SHP77 treated with DMSO at 0.1 percent for 48 hours (cell line): ENCODE data around the gene WDR6.
"Not testable (repeated sequence)": the region's sequence is repeated elsewhere in the genome, so short reads cannot be mapped to it uniquely, and the experiment has no call there.

Experiments used
- DNase-seq: peaks from one replicate; lab custom pipeline; 2025; lab: John Stamatoyannopoulos, UW

The WDR6 gene

GRCh38 chr3:48990636-48991469, 16.3 kb upstream of the WDR6 start:
- no peak for DNase-seq

DNA sequence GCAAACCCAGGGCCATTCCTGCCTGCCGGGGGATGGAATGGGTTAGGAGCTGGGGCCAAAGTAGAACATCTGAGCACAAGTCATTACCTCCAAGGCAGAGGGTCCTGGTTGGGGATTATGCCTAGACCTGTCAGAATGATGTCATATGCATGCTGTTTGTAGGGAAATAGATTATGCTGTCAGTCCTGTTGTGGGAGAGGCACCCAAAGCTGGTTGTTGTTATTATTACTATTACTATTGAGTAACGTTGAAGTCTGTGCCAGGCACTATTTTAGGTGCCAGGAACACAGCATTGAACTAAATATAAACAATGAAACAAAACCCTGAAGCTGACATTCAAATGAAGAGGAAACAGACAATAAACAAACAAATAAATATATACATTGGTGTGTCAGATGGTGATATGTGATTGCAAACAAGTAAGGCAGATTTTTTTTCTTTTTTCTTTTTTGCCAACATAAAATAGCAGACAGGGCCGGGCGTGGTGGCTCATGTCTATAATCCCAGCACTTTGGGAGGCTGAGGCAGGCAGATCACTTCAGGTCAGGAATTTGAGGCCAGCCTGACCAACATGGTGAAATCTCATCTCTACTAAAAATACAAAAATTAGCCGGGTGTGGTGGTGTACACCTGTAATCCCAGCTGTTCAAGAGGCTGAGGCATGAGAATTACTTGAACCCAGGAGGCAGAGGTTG, 15.2 kb upstream of the WDR6 start:
- no peak for DNase-seq

- DNase-seq: no peak
Measured at GRCh38 chr3:48993834-48994233, 13.4 kb upstream of the WDR6 start.

DNA sequence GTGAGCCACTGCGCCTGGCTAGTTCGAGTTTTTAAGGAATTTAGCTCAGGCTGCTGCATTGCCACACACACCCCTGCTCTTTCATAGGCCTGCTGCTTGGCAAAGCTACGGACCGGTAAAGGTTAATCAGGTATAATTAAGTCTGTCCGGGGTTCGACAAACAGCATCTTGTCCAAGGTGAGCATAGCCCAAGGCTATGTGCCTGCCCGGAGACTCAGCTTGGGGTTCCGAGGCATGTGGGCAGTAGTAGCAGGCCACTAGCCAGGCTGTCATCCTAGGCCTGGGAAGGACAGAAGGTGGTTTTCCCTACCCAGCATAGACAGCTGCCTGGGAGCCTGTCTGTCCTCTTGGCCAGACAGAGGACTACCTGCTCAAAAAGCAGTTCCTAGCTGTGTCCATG, 10.6 kb upstream of the WDR6 start:
- DNase-seq: no peak

GRCh38 chr3:48997102-48997635, 10.0 kb upstream of the WDR6 start:
- no peak for DNase-seq

DNA sequence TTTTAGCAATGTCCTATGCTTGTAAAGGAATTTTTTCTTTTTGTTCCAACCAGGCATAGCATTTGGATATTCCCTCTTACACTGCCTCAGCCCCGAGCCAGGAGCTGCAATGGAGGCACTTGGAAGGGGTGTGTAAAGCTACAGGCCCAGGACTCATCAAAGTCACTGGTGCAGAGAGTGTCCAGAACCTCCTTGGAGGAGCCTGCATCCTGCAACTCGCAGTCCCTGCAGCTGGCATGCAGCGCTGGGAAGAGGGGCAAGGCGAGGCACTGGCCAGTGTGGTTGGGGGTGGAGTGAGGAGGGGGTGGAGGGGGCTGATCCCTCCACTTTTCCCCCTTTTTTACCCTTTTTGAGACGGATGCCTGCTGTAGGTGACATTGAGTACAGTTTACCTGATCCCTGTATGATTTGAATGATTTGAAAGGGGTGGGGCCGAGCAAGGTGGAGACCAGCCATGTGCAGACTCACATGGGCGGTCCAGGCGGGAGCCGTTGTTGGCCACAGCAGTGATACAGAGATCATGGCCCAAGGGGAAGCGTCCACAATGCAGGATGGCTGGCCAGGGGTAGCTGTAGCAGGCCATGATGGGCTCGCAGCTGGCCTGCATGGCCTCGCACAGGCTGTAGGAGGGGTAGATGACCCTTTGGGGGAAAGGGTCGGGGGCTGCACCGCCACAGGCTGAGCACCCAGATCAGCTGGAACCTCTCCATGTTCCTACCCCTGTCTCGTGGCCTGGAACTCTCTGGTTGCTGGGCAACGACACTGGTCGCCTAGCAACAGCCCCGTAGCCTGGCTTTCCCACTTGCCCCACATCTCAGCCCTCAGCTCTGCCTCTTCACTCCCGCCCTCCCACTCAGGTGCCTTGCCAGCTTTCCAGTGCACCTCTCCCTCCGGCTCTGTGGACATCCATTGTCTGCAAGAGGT, 9.2 kb upstream of the WDR6 start:
- DNase-seq: no peak

DNA sequence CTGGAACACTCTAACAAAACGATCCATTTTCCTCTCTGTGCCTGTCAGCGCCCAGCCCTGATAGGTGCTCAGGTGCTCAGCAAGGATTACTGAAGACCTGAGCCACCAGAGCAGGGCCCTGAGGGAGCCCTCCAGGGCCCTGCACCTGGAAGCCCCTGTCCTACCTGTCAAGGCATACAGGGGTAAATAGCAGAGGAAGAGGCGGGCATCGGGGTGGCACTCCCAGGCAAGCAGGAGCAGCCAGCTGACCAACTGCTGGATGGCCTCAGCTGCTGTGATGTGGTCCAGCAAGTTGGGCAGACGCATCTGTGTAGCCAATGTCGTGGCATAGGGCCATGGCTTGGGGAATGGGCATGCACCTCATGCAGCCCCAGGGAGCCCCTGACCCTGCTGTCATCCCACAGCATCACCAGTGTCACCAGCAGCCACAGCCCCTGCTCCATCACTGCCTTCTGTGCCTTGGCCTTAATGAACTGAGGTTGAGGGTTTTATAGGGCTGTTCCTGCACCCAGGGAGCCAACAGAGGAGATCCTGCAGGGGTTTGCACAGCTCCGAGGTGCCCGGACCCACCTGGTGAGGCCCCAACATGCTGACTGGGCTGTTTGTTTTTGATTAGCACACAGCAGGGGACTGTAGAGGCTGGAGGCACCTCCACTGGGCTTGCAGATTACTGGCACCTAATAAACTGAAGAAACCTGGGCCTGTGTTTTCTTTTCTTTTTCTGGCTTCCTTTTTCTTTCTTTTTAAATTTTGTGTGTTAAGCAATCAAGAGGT, 7.9 kb upstream of the WDR6 start:
- no peak for DNase-seq

GRCh38 chr3:49001155-49001554, 6.0 kb upstream of the WDR6 start:
- no peak for DNase-seq

GRCh38 chr3:49004352-49005302, 2.6 kb upstream of the WDR6 start:
- no peak for DNase-seq

DNA sequence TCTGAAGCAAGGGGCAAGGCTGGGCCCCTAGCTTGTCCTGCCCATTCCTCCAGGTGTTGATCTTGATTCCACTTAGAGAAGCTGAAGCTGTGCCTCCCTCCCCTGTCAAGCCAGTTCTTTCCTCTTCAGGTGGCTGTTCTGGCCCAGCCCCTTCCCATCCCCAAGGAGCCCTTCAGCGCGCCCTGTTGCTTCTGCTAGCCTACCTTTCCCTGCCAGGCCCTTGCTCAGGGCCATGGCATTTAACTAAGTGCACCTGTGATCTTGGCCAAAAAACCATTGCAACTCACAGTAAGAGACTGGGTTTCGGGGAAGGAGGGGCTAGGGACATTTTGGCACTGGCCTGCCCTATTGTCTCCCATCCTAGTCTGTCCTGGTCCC, 1.9 kb upstream of the WDR6 start:
- no peak for DNase-seq

DNA sequence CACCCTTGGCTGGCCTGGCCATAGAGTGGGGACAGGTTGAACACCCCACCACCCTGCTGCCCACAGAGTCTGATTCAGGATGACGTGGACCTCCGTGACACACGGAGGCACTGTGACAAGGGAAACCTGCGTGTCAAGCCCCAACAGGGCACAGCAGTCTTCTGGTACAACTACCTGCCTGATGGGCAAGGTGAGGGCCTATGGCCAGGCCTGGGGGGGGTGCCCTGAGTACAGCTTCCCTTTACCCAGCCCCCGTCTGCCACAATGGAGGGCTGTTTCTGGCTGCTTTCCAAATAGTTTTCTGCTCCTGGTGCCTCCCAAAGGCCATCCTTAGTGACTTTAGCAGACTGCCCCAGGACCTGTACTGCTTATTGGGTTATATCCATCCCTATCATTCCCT, 1.2 kb upstream of the WDR6 start:
- DNase-seq: no peak

- DNase-seq: no peak
Measured at GRCh38 chr3:49006408-49007067, 653 bp upstream of the WDR6 start.

GRCh38 chr3:49007771-49008528, 759 bp downstream of the WDR6 start:
- DNase-seq: no peak

DNA sequence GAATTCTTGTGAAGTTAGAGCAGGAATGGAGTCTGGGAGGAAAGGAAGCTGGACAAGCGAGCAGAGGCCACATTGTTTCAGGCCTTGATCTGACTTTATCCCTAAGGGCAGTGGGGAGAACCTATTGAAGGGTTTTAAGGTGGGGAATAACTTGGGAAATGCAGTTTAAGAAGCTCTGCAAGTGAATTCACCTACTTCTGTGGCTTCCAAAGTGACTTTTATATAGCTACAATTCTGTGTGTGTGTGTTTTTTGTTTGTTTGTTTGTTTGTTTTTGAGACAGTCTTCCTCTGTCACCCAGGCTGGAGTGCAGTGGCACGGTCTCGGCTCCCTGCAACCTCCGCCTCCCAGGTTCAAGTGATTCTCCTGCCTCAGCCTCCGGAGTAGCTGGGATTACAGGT, 1.4 kb downstream of the WDR6 start:
- not testable (repeated sequence) for DNase-seq

- no peak for DNase-seq
Measured at GRCh38 chr3:49009396-49009795, 2.2 kb downstream of the WDR6 start.

- DNase-seq: no peak
Measured at GRCh38 chr3:49012441-49013017, 5.3 kb downstream of the WDR6 start.

- no peak for DNase-seq
Measured at GRCh38 chr3:49013113-49013737, 6.0 kb downstream of the WDR6 start.
